GM18511 (cell line): Measurements from ENCODE around the gene SELENON.
"Not testable (repeated sequence)": the region's sequence is repeated elsewhere in the genome, so short reads cannot be mapped to it uniquely, and the experiment has no call there.

Experiments used
- ATAC-seq: cut with Tn5 transposase; IDR thresholded peaks from one replicate; pipeline ENCODE4 v1.9.1; 2021; ENCODE audit warnings: mild to moderate bottlenecking, moderate library complexity; ENCODE audit not compliant: unreplicated experiment

SELENON gene

GRCh38 chr1:25821630-25822091, 21.7 kb downstream of the SELENON start:
- ATAC-seq = no peak

DNA sequence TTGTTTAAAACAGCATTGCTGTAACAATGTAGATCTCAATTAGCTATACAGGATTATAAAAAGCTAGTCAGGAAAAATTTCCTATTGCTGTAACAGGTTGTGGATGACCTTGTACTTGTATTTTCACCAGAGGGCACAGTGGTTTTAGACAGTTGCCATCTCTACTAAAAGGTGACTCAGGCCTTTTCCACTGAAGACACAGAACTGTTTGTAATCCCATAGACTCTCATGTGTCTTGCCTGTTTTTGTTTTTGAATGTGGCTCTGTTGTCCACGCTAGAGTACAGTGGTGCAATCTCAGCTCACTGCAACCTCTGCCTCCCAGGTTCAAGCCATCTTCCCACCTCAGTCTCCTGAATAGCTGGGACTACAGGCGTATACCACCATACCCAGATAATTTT, 25.6 kb downstream of the SELENON start:
- ATAC-seq = no peak

DNA sequence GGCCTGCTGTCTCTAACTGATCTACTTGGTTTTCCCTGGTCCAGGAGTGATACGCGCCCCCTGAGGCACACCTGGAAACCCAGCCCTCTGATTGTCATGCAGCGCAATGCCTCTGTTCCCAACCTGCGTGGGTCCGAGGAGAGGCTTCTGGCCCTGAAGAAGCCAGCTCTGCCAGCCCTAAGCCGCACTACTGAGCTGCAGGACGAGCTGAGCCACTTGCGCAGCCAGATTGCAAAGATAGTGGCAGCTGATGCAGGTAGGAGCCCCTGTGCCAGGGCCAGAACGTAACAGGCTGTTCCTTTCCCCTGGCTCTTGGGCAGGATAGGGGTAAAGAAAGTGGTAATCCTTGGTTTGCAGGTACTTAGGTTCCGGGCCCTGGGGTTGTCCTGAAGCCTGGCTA, 26.6 kb downstream of the SELENON start:
- no peak for ATAC-seq

DNA sequence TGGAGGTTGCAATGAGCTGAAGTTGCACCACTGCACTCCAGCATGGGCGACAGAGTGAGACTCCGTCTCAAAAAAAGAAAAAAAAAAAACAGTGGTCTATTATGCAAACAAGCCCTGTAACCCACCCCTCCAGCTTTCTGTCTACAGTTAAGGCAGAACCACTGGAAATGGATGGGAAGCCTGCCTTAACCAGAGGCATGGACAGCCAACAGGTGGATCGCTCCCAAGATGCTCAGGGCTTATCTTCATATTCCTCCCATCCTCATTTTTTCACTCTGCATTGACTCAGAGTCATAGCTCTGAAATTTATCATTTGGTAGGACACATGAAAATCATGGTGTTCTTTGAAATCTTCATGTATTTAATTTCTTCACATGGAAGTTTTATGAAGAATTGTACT, 28.5 kb downstream of the SELENON start:
- ATAC-seq = no peak

- ATAC-seq = no peak
These were observed 29.1 kb downstream of the SELENON start for GRCh38 chr1:25829046-25829445.

GRCh38 chr1:25831569-25832196, 31.7 kb downstream of the SELENON start:
- ATAC-seq = no peak

DNA sequence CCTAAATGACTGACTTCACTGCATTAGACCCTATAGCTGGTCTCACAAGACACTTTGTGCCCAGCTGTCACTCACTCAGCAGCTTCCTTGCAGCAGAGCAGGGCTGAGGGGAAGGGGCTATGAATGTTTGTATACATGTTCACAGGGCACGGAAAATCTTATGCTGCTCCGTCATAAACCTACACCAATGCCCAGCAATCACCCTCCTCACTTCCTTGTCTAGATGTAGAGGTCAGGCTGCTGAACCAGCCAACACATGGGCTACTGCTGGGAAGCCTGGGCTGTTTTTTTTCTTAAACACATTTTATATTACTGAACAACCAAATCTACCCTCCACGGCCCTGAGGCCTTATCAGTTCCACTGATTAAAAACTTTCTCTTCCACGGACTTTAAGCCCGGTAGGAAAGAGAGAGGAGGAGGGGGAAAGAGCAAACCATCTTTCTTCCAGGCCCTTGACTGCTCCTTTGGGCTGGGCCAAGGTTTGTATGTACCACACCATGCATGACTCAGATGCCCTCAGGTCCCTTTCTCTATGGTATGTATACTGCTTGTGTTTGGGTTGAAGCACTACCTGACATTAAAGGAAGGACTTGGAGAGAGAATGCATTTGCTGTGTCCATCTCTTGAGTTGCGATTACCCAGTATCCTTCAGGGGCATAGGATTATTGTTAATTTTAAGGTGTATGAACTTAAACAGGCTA, 32.5 kb downstream of the SELENON start:
- ATAC-seq = no peak

- ATAC-seq = no peak
These were observed 33.2 kb downstream of the SELENON start for GRCh38 chr1:25833158-25833557.

DNA sequence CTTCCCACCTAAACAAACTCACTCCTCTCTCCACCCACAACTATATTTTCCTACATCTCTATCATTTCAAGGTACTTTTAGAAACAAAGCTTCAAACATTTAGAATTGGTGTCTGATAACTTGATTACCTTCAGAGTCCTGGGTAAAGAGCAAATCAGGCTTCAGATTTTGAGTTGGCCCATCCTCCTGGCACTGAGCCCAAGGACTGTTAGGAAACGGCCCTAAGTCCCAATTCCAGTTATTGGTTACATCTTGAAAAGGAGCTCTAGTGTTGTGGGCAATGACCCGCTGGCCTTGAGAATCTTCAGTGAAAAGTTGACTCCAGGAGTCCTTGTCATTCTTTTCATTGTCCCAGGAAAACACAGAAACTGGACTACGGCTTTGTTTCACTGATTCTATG, 34.9 kb downstream of the SELENON start:
- ATAC-seq = no peak

DNA sequence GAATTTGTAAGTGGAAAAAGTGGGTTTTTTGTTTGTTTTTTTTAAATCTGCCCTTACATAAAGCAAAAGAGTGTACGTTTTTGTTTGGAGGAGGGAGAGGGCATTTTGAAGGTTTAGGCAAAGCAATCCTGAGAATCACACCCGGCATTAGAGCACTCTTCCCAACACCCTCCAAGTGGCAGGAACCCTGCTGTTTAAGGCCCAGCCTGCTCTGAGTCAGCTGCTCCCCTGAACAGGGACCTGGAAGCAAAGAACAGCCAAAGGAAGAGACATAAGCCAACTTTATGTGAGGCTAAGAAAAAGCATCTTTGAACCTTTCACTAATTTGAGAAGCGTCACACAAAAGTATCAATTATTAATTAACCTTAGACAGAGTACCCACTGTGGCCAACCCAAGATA, 36.7 kb downstream of the SELENON start:
- no peak for ATAC-seq

- ATAC-seq = no peak
These were observed 37.4 kb downstream of the SELENON start for GRCh38 chr1:25837262-25837875.

DNA sequence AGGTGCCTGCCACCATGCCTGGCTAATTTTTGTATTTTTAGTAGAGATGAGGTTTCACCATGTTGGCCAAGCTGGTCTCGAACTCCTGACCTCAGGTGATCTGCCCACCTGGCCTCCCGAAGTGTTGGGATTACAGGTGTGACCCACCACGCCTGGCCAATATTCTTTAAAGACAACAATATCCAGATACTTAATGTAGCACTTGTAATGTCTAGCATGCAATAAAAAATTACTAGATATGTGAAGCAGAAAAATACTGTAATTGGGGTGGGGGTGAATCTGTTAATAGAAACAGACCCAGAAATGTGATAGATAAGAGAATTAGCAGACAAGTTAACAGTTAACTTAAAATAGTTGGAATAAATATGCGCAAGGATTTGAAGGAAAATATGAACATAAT, 39.8 kb downstream of the SELENON start:
- not testable (repeated sequence) for ATAC-seq

- no peak for ATAC-seq
These were observed 43.5 kb downstream of the SELENON start for GRCh38 chr1:25843483-25843882.

DNA sequence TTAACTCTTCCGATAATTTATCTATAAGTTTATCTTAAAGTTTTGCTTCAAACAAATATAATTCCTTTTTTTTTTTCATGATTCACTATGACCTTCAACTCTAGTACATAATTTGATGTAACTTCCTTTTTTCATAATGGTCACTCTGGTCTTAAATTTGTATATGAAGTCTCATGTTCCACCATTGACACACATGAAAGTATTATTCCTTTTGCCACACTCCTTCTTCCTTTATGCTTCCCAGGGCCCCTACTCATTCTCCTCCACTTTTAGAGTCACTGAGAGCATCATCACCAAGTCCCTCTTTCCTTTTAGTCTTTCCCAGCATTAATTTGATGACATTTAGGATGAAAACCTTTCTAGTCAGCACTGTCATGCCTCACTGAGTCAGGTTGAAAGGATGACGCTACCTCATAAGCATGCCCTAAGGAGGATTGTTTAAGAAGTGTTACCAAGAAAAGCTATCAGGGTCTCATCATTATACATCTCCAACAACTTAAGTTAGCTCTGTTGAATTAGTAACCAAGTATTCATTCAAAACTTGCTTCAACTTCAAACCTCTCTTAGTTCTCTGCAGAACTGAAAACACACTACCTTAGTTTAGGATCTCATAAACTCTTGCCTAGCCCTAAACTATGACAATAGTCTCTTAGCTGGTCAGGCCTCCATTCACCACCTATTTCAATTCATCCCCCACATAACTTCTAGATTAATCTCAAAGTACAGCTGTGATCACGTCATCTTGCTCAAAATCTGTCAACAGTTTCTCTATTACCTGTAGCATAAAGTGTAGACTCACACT, 44.7 kb downstream of the SELENON start:
- no peak for ATAC-seq

DNA sequence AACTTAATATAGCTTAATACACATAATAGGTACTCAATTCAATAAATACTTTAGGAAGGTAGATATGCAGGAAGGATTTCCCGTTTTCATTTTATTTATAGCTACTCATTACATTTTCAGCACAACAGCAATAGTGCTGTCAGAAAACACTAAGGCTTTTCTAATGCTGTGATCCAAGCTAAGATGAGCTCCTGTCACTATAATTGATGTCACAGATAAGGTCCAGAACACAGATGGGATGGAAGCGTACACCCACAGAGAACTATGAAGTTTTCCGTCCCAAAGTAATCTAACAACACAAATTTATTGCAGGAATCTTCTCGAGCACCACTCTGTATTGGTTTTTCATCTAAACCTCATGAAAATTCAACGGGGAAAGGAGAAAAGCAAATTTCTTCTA, 45.7 kb downstream of the SELENON start:
- ATAC-seq = no peak

DNA sequence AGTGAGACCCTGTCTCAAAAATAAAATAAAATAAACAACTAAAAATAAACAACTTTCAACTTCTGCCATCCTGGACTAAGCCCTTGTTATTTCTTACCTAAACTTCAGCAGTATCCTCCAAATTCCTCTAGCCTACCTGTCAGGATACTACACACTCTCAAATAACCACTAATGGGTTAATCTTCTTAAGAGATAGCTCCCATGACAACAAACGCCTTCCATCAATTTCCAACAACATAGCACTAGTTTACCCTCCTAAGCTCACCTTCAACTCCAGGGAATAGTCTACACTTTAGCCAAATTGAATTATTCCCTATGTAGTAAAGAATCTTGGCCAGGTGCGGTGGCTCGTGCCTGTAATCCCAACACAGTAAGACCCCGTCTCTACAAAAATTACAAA, 47.9 kb downstream of the SELENON start:
- no peak for ATAC-seq

DNA sequence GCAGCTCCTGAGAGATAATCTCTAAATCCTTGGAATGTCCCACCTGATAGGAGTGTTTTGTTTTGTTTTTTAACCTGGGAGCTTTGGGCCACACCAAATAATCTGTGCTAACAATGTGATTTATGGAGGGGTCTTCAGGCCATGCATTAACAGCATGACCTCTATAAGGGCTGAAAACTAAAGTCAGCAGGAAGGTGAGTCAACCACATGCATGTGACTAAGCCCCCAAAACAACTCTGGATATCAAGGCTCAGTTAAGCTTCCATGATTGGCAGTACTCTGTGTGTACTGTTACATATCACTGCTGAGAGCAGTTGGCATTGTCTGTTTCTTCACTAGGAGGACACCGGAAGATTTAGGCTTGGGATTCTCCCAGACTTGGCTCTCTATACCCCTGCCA, 48.5 kb downstream of the SELENON start:
- no peak for ATAC-seq

- no peak for ATAC-seq
These were observed 54.6 kb downstream of the SELENON start for GRCh38 chr1:25854554-25854953.

GRCh38 chr1:25856856-25857255, 56.9 kb downstream of the SELENON start:
- no peak for ATAC-seq

DNA sequence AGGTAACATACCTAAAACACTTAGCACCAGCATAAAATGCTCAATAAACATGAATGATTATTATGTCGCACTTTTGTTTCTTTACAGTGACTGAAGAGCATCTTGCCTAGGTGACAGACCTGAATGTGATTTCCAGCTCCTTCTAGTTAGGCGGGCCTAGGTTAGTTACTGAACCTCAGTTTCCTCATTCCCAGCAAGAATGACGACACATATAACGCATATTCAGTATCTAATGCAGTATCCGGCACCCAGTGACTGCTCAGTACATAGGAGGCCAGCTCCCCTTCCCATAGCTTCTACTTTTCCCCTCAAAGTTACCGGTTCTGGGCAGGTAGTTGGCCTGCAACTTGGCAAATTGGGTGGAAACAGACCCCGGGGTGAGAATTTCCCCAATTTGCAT, 58.5 kb downstream of the SELENON start:
- no peak for ATAC-seq
